Heart right ventricle (tissue), 16 donors: ENCODE data around the gene PSG1. TPM values are rescaled to one million over a fixed set of nuclear protein-coding genes. Genes with fewer than 3 reads are reported as not detected.
"Not testable (repeated sequence)": the region's sequence is repeated elsewhere in the genome, so short reads cannot be mapped to it uniquely, and the experiment has no call there.

Experiments
- ATAC-seq, 8 donors: fragments of 200-7000 bp; cut with Tn5 transposase; one replicate each; pipeline ENCODE4 v1.9.1; 2020; ENCODE audit warnings: mild to moderate bottlenecking in 8 of 8, moderate library complexity in 8 of 8, moderate number of reproducible peaks in 1 of 8
- DNase-seq, 2 donors: peaks; one replicate each; pipeline ENCODE4 v3.0.0-alpha.2; 2020
- H3K27ac ChIP-seq, 10 donors: fragments of 200-600 bp; sonication (generic) in 2 of 10; one replicate each; pipeline versions ENCODE4 v1.5.0 to v1.8.0; 2020 to 2022; ENCODE audit warnings: mild to moderate bottlenecking in 3 of 10
- H3K27me3 ChIP-seq, 7 donors: fragments of 200-600 bp; one replicate each; pipeline ENCODE4 v1.8.0; 2021 to 2022; ENCODE audit warnings: mild to moderate bottlenecking in 2 of 7
- H3K36me3 ChIP-seq, 9 donors: fragments of 200-600 bp; sonication (generic) in 1 of 9; one replicate each; pipeline versions ENCODE4 v1.5.0 to v1.8.0; 2020 to 2022; ENCODE audit warnings: mild to moderate bottlenecking in 2 of 9
- H3K4me1 ChIP-seq, 9 donors: fragments of 200-600 bp; sonication (generic) in 1 of 9; one replicate each; pipeline versions ENCODE4 v1.5.0 to v1.8.0; 2020 to 2022; ENCODE audit warnings: mild to moderate bottlenecking in 4 of 9
- H3K4me3 ChIP-seq, 10 donors: fragments of 200-600 bp; sonication (generic) in 2 of 10; one replicate each; pipeline versions ENCODE4 v1.5.0 to v1.8.0; 2020 to 2022; ENCODE audit warnings: mild to moderate bottlenecking in 7 of 10, moderate library complexity in 2 of 10
- H3K9me3 ChIP-seq, 11 donors: fragments of 200-600 bp in 10 of 11; sonication (generic) in 2 of 11; one replicate each; pipeline versions ENCODE4 v1.5.0 to v1.8.0; 2013 to 2022; ENCODE audit warnings: mild to moderate bottlenecking in 2 of 11, control low read depth in 1 of 11, moderate library complexity in 1 of 11
- CTCF ChIP-seq, 9 donors: fragments of 200-600 bp; sonication (generic) in 2 of 9; IDR thresholded peaks; one replicate each; pipeline versions ENCODE4 v1.5.0 to v1.8.0; 2021 to 2022; ENCODE audit warnings: antibody characterized with exemption in 9 of 9, mild to moderate bottlenecking in 5 of 9, moderate library complexity in 1 of 9
- WGBS, 2 donors: extraction: QIAGEN DNeasy Blood & Tissue Kit; methylation state at CpG; one replicate each; pipeline ENCODE4 v1.1.7; 2013; ENCODE audit warnings: inconsistent platforms in 1 of 2; 5-methylcytosine and 5-hydroxymethylcytosine counted together
- intact Hi-C, 10 donors: fragments of 100-400 bp; cut with DNase I; formaldehyde crosslinking; loops; one replicate each; pipeline versions ENCODE4 v1.11.1 to v1.14.2; 2022
- long read RNA-seq, 3 donors: library from polyadenylated mRNA; unstranded; transcript quantifications; one replicate each; pipeline ENCODE4 v2.0.0, GENCODE V29; 2020 to 2021
- polyA plus RNA-seq, 2 donors: library from polyadenylated mRNA; stranded (reverse); fragments of 200-250 nt; gene quantifications; one replicate each; pipeline ENCODE4 v1.2.3, GENCODE V29; 2013
- total RNA-seq, 10 donors: library from RNA; stranded (reverse); fragmentation: NEBNext Ultra II Directional in 3 of 10; extraction: Animal tissue kit (Norgen Biotek cat#: 25700) in 3 of 10; gene quantifications; one replicate each; pipeline versions ENCODE4 v1.2.1 to v1.2.4, GENCODE V29; 2021 to 2023
- donor health status: Arrhythmogenic right ventricular cardiomyopathy.
- donor health status: ischemic (EF 13 %, LVEDD 7.1; RV severe dilation, severe dysfunction).
- donor health status: healthy with polysubstance abuse.
- donor health status: DM: no; HTN: yes; CAD: no.
- donor health status: DM: no; HTN: no; CAD: no.
- donor health status: ischemic (EF 25% LVEDD 6.9; RV normal size, moderate dysfunction).
- donor health status: ischemic (EF 25% LVEDD 5.7; RV mildly dilated, moderate dysfunction).
- donor health status: healthy.
- donor health status: DM: yes; HTN: yes; CAD: no.
- donor health status: Ischemic cardiomyopathy.
- donor health status: ischemic (EF 35%, LVEDD 5.7; RV mildly dilated, moderate dysfunction).
- donor health status: nonischemic (EF 11% LVEDD 7.7; RV severe dilation, severe dysfunction).
- donor health status: DM: yes; HTN: yes; CAD: no.
- donor health status: PGD.
- donor health status: ischemic (EF 29% LVEDD 5.4; RV normal size, mild dysfunction).
- donor health status: nonischemic (EF 23%, LVEDD 6.1; RV moderate dilation, normal function).

Gene PSG1
- total RNA-seq (not detected), polyA plus RNA-seq (not detected)
- long read RNA-seq, donor 1 = 0 reads
- long read RNA-seq, donor 2 = 0 reads
- long read RNA-seq, donor 3 = 0 reads

GRCh38 chr19:42879613-42880012 is at the start of gene PSG1:
Gene PSG1, minus strand, starts transcription at chr19:42879713. Its CDS starts 132 bp downstream, at chr19:42879581.
- H3K4me3 ChIP-seq = no peak within 1 kb of the TSS
- H3K27ac ChIP-seq = no peak within 1 kb of the TSS
- H3K27me3 ChIP-seq = peaks cover 0 to 13% (median 3%) of the 10 kb centered on the region in 7 donors
- intact Hi-C loops = loop anchor here in 1 of 10 donors (10.0 kb wide), 1 partner anchor 85 kb away; no protein-coding TSS in a partner anchor
- no peak for DNase-seq
- no peak for TF ChIP-seq CTCF (IDR thresholded peaks at IDR 0.05)
- H3K36me3 ChIP-seq = no peaks in the 10 kb centered on the region
- no peaks in the 10 kb centered on the region for H3K9me3 ChIP-seq
- ATAC-seq = no peak
- no peaks in the 10 kb centered on the region for H3K4me1 ChIP-seq
- 27 to 30% methylated on average over 2 of the region's 2 CpGs for WGBS, 2 donors

GRCh38 chr19:42928896-42929295 is 49.4 kb upstream of the PSG1 start:
- intact Hi-C loops = no loop called here
- no peak overlapping the region for H3K27ac ChIP-seq
- 87 to 91% methylated on average over 3 of the region's 3 CpGs for WGBS, 2 donors
- no peaks in the 10 kb centered on the region for H3K9me3 ChIP-seq
- TF ChIP-seq CTCF (IDR thresholded peaks at IDR 0.05) = no peak
- no peaks in the 10 kb centered on the region for H3K4me1 ChIP-seq
- DNase-seq (no peak), ATAC-seq (no peak)
- H3K36me3 ChIP-seq = no peaks in the 10 kb centered on the region
- no peak overlapping the region for H3K4me3 ChIP-seq
- H3K27me3 ChIP-seq = peaks cover 0 to 20% (median 0%) of the 10 kb centered on the region in 7 donors

DNA sequence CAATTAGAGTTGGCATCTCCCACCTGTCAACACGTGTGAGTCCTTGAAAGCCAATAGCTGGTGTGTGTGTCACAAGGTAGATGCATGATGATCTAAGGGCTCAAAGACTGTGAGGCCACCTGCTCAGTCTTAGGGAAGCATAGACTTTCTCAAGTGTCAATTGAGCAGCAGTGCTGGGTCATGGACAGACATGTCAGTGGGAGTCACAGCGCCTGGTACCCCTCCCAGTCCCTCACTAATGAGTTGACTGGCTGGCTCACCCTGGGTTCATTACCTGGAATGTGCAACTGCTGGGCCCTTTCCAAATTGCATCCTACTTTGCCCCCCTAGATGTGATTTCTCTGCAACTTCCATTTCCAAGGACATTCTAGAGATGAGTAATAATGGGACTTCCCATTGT is 47.3 kb upstream of the PSG1 start:
- Histone ChIP-seq H3K36me3 (no peaks in the 10 kb centered on the region), H3K27ac (no peak overlapping the region), H3K27me3 (peaks cover 0 to 24% (median 3%) of the 10 kb centered on the region in 7 donors), H3K4me3 (no peak overlapping the region), H3K9me3 (no peaks in the 10 kb centered on the region), H3K4me1 (no peaks in the 10 kb centered on the region)
- intact Hi-C loops = no loop called here
- 57 to 63% methylated on average over 2 of the region's 2 CpGs for WGBS, 2 donors
- DNase-seq (no peak), ATAC-seq (no peak)
- TF ChIP-seq CTCF (IDR thresholded peaks at IDR 0.05) = no peak

DNA sequence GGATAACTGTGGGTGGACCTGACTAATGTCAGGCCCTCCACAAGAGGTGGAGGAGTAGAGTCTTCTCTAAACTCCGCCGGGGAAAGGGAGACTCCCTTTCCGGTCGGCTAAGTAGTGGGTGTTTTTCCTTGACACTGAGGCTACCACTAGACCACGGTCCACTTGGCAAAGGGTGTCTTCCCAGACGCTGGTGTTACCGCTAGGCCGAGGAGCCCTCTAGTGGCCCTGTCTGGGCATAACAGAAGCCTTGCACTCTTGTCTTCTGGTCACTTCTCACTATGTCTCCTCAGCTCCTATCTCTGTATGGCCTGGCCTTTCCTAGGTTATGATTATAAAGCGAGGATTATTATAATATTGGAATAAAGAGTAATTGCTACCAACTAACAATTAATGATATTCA is 43.6 kb upstream of the PSG1 start:
- intact Hi-C loops, H3K4me1 ChIP-seq, H3K36me3 ChIP-seq, H3K27ac ChIP-seq, H3K9me3 ChIP-seq, DNase-seq, H3K4me3 ChIP-seq, ATAC-seq: not testable (repeated sequence)
- peaks cover 0 to 24% (median 3%) of the 10 kb centered on the region in 7 donors for H3K27me3 ChIP-seq
- 43% methylated on average over 9 of the region's 9 CpGs for WGBS, 2 donors
- peak; percentile 14 to 66 (median 47) for TF ChIP-seq CTCF (IDR thresholded peaks at IDR 0.05)

DNA sequence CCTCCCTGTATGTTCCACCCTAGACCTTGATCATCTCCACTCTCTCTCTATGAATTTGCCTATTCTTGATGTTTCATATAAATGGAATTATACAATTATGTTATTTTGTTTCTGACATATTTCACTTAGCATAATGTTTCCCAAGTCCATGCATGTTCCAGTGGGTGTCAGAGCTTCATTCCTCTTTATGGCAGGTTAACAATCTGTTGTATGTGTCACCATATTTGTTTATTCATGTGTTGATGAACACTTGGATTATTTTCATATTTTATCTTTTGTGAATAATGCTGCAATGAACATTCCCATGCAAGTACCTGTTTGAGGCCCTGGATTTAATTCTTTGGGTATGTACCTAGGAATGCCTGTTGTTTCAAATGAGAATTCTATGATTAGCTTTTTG is 41.5 kb upstream of the PSG1 start:
- ATAC-seq, H3K36me3 ChIP-seq, DNase-seq, intact Hi-C loops, H3K4me3 ChIP-seq, H3K9me3 ChIP-seq, H3K27ac ChIP-seq, H3K4me1 ChIP-seq: not testable (repeated sequence)
- peaks cover 0 to 17% (median 1%) of the 10 kb centered on the region in 7 donors for H3K27me3 ChIP-seq
